CD14-positive monocyte (primary cell): Measurements from ENCODE around the gene MSI2. TPM values are rescaled to one million over a fixed set of nuclear protein-coding genes. Genes with fewer than 3 reads are reported as not detected.

Source experiments
- DNase-seq, 3 donors: peaks; one replicate each; pipeline ENCODE4 v3.0.0-alpha.2; 2011 to 2022
- H2AFZ ChIP-seq: 2 replicates; pipeline ENCODE4 v1.6.0; 2012; ENCODE audit warnings: mild to moderate bottlenecking, low read depth, low read length, inconsistent platforms; ENCODE audit not compliant: insufficient read depth, poor library complexity, severe bottlenecking
- H3K27ac ChIP-seq, 2 donors: 1 replicate in 1 of 2; 2 replicates in 1 of 2; pipeline ENCODE4 v1.5.1; 2012 to 2013; ENCODE audit warnings: low read length in 2 of 2, control low read depth in 1 of 2, inconsistent platforms in 1 of 2, low read depth in 1 of 2, mild to moderate bottlenecking in 1 of 2
- H3K27me3 ChIP-seq, 2 donors: one replicate each; pipeline versions ENCODE4 v1.6.0 to v1.6.1; 2011 to 2013; ENCODE audit warnings: low read length in 2 of 2; ENCODE audit not compliant: control insufficient read depth in 2 of 2, insufficient read depth in 2 of 2
- H3K36me3 ChIP-seq, 2 donors: replicated peaks in 1 of 2; 1 replicate in 1 of 2; 2 replicates in 1 of 2; pipeline versions ENCODE4 v1.5.1 to v1.6.1; 2012 to 2013; ENCODE audit warnings: low read length in 2 of 2, control low read depth in 1 of 2, inconsistent platforms in 1 of 2, mild to moderate bottlenecking in 1 of 2; ENCODE audit not compliant: insufficient read depth in 2 of 2, control insufficient read depth in 1 of 2
- H3K4me1 ChIP-seq, 2 donors: 1 replicate in 1 of 2; 2 replicates in 1 of 2; pipeline versions ENCODE4 v1.5.1 to v1.6.1; 2012 to 2013; ENCODE audit warnings: low read length in 2 of 2, control low read depth in 1 of 2, inconsistent platforms in 1 of 2, mild to moderate bottlenecking in 1 of 2, moderate library complexity in 1 of 2; ENCODE audit not compliant: insufficient read depth in 2 of 2, control insufficient read depth in 1 of 2
- H3K4me2 ChIP-seq: replicated peaks from 2 replicates; pipeline ENCODE3; 2012; ENCODE audit warnings: low read length, moderate library complexity, mild to moderate bottlenecking; ENCODE audit not compliant: poor library complexity, severe bottlenecking; ENCODE audit errors: extremely low read depth
- H3K4me3 ChIP-seq, 3 experiments: fragments of 200-600 bp in 1 of 3; sonication (generic) in 1 of 3; replicated peaks in 1 of 3; 1 replicate in 2 of 3; 2 replicates in 1 of 3; pipeline ENCODE4 v1.5.1; 2011 to 2013; ENCODE audit warnings: low read length in 3 of 3, mild to moderate bottlenecking in 3 of 3, control low read depth in 2 of 3, low read depth in 2 of 3, inconsistent platforms in 1 of 3, moderate library complexity in 1 of 3
- H3K79me2 ChIP-seq: 2 replicates; pipeline ENCODE4 v1.6.0; 2012; ENCODE audit warnings: mild to moderate bottlenecking, control low read depth, inconsistent platforms, low read length, moderate library complexity; ENCODE audit not compliant: insufficient read depth
- H3K9ac ChIP-seq: 2 replicates; pipeline ENCODE4 v1.6.0; 2017; ENCODE audit warnings: low read length, mild to moderate bottlenecking; ENCODE audit not compliant: insufficient read depth, poor library complexity, severe bottlenecking
- H3K9me3 ChIP-seq, 2 donors: replicated peaks in 1 of 2; 1 replicate in 1 of 2; 2 replicates in 1 of 2; pipeline versions ENCODE4 v1.5.1 to v1.6.1; 2012 to 2013; ENCODE audit warnings: low read length in 2 of 2, control low read depth in 1 of 2; ENCODE audit not compliant: control insufficient read depth in 1 of 2, insufficient read depth in 1 of 2
- H4K20me1 ChIP-seq: 2 replicates; pipeline ENCODE4 v1.6.0; 2012; ENCODE audit warnings: mild to moderate bottlenecking, low read length, control low read depth, moderate library complexity; ENCODE audit not compliant: insufficient read depth
- H3K27ac Mint-ChIP-seq, 7 donors: one replicate each; pipeline ENCODE4 v1.8.0; 2020; ENCODE audit warnings: mild to moderate bottlenecking in 7 of 7, mixed read lengths in 7 of 7, moderate library complexity in 6 of 7, inconsistent platforms in 2 of 7
- H3K27me3 Mint-ChIP-seq, 3 donors: one replicate each; pipeline ENCODE4 v1.8.0; 2021 to 2022; ENCODE audit warnings: low read depth in 3 of 3, mild to moderate bottlenecking in 3 of 3, mixed read lengths in 3 of 3, moderate library complexity in 3 of 3, inconsistent platforms in 1 of 3
- H3K36me3 Mint-ChIP-seq, 2 donors: one replicate each; pipeline ENCODE4 v1.8.0; 2020; ENCODE audit warnings: mixed read lengths in 2 of 2, inconsistent platforms in 1 of 2, mild to moderate bottlenecking in 1 of 2
- H3K4me1 Mint-ChIP-seq: one replicate; pipeline ENCODE4 v1.8.0; 2020; ENCODE audit warnings: mild to moderate bottlenecking, mixed read lengths
- H3K4me3 Mint-ChIP-seq, 2 donors: one replicate each; pipeline ENCODE4 v1.8.0; 2020; ENCODE audit warnings: mild to moderate bottlenecking in 2 of 2, mixed read lengths in 2 of 2, moderate library complexity in 1 of 2
- H3K9me3 Mint-ChIP-seq, 7 donors: one replicate each; pipeline ENCODE4 v1.8.0; 2020 to 2022; ENCODE audit warnings: mixed read lengths in 7 of 7, mild to moderate bottlenecking in 6 of 7, moderate library complexity in 6 of 7, inconsistent platforms in 2 of 7
- WGBS: methylation state at CpG from one replicate; pipeline ENCODE4 v1.1.5; 2013; ENCODE audit warnings: missing lambda C conversion rate; ENCODE audit not compliant: insufficient coverage; 5-methylcytosine and 5-hydroxymethylcytosine counted together
- intact Hi-C, 2 donors: fragments of 100-400 bp; cut with micrococcal nuclease; formaldehyde crosslinking; loops; one replicate each; pipeline versions ENCODE4 v1.15.0 to v1.15.1; 2023
- polyA plus RNA-seq, 3 donors: library from polyadenylated mRNA; depleted of rRNA in 1 of 3; unstranded in 2 of 3; stranded (reverse) in 1 of 3; fragments of 300-500 nt in 2 of 3; fragments of >200 nt in 1 of 3; fragmentation: Illumina TruSeq in 2 of 3; gene quantifications; 1 replicate in 2 of 3; 2 replicates in 1 of 3; pipeline ENCODE4 v1.2.3, GENCODE V29; 2012 to 2021
- TF ChIP-seq, protein P1 (sequence below): fragments of 200-600 bp; IDR thresholded peaks from one replicate; pipeline ENCODE4 v1.8.0; 2022; ENCODE audit warnings: antibody characterized with exemption, mild to moderate bottlenecking

Gene MSI2
- polyA plus RNA-seq, 3 donors: 0.20 to 6.6 (median 0.37) TPM

DNA sequence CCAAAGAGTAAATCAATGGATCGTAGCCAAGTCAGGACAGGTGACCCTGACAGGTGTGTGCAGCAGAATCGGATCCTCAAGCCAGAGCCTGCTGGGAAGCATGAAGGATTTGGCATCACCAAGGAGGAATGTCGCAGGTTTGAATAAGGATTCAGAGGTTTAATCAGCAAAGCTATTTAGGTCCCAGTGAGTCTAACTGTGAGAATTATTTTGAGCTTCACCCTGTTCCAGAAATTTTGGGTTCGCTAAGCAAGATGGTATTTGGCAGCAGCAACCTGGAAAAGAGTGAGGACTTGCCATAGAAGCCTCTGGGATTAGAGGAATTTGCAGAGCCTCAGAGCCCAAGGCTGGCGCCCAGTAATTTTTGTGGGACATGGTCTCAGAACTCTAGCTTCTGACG is 315.7 kb downstream of the MSI2 start:
- no peaks in the 10 kb centered on the region for H3K36me3 Mint-ChIP-seq
- no peaks in the 10 kb centered on the region for H3K27me3 ChIP-seq
- H3K27ac Mint-ChIP-seq: no peak overlapping the region
- TF ChIP-seq, protein P1, sequence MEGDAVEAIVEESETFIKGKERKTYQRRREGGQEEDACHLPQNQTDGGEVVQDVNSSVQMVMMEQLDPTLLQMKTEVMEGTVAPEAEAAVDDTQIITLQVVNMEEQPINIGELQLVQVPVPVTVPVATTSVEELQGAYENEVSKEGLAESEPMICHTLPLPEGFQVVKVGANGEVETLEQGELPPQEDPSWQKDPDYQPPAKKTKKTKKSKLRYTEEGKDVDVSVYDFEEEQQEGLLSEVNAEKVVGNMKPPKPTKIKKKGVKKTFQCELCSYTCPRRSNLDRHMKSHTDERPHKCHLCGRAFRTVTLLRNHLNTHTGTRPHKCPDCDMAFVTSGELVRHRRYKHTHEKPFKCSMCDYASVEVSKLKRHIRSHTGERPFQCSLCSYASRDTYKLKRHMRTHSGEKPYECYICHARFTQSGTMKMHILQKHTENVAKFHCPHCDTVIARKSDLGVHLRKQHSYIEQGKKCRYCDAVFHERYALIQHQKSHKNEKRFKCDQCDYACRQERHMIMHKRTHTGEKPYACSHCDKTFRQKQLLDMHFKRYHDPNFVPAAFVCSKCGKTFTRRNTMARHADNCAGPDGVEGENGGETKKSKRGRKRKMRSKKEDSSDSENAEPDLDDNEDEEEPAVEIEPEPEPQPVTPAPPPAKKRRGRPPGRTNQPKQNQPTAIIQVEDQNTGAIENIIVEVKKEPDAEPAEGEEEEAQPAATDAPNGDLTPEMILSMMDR: no peak
- no peak overlapping the region for H2AFZ ChIP-seq
- peaks cover 4 to 5% of the 10 kb centered on the region in 2 donors for H3K4me1 ChIP-seq
- no peak overlapping the region for H3K4me3 Mint-ChIP-seq
- no peak overlapping the region for H3K9ac ChIP-seq
- intact Hi-C loops: no loop called here
- H3K27ac ChIP-seq: no peak overlapping the region
- DNase-seq: no peak
- H4K20me1 ChIP-seq: no peaks in the 10 kb centered on the region
- H3K27me3 Mint-ChIP-seq: no peaks in the 10 kb centered on the region
- H3K4me3 ChIP-seq: no peak overlapping the region
- H3K9me3 Mint-ChIP-seq: no peaks in the 10 kb centered on the region
- H3K79me2 ChIP-seq: no peaks in the 10 kb centered on the region
- H3K9me3 ChIP-seq: no peaks in the 10 kb centered on the region
- H3K4me2 ChIP-seq: no peak overlapping the region
- 95% methylated on average over 6 of the region's 6 CpGs for WGBS
- H3K36me3 ChIP-seq: no peaks in the 10 kb centered on the region
- H3K4me1 Mint-ChIP-seq: peaks cover 8% of the 10 kb centered on the region

GRCh38 chr17:57572600-57572999 is 316.3 kb downstream of the MSI2 start:
- Mint-ChIP-seq H3K9me3 (no peaks in the 10 kb centered on the region), H3K27me3 (no peaks in the 10 kb centered on the region), H3K27ac (no peak overlapping the region)

More at GRCh38 chr17:57572600-57572999, 316.3 kb downstream of the MSI2 start:
- over 99% methylated on average over 12 of the region's 13 CpGs for WGBS
- Histone ChIP-seq H3K36me3 (no peaks in the 10 kb centered on the region), H2AFZ (no peak overlapping the region), H3K9me3 (no peaks in the 10 kb centered on the region), H3K27me3 (no peaks in the 10 kb centered on the region), H3K79me2 (no peaks in the 10 kb centered on the region), H3K4me3 (no peak overlapping the region), H4K20me1 (no peaks in the 10 kb centered on the region), H3K4me1 (peaks cover 9 to 10% of the 10 kb centered on the region in 2 donors), H3K9ac (no peak overlapping the region), H3K27ac (no peak overlapping the region), H3K4me2 (no peak overlapping the region)
- DNase-seq: no peak
- TF ChIP-seq, protein P1: no peak
- Mint-ChIP-seq H3K36me3 (no peaks in the 10 kb centered on the region), H3K4me3 (no peak overlapping the region), H3K4me1 (peaks cover 14% of the 10 kb centered on the region)
- intact Hi-C loops: no loop called here
